COLO668 (cell line): ENCODE data around the gene CDH4.

Source experiments
- DNase-seq: peaks from one replicate; lab custom pipeline; 2025; ENCODE audit not compliant: unreplicated experiment; lab: John Stamatoyannopoulos, UW

CDH4 gene

GRCh38 chr20:61354001-61354390, 101.9 kb downstream of the CDH4 start:
- no peak for DNase-seq

- DNase-seq, result no peak
These were observed 102.4 kb downstream of the CDH4 start for GRCh38 chr20:61354501-61354900.

- DNase-seq, result no peak
These were observed 102.9 kb downstream of the CDH4 start for GRCh38 chr20:61354901-61355495.

GRCh38 chr20:61355585-61355984, 103.5 kb downstream of the CDH4 start:
- DNase-seq, result no peak

GRCh38 chr20:61356196-61356595, 104.1 kb downstream of the CDH4 start:
- DNase-seq, result no peak

- no peak for DNase-seq
These were observed 105.1 kb downstream of the CDH4 start for GRCh38 chr20:61357119-61357518.

GRCh38 chr20:61359254-61359653, 107.2 kb downstream of the CDH4 start:
- no peak for DNase-seq

- no peak for DNase-seq
These were observed 108.2 kb downstream of the CDH4 start for GRCh38 chr20:61360296-61360695.

- no peak for DNase-seq
These were observed 108.9 kb downstream of the CDH4 start for GRCh38 chr20:61360940-61361339.

GRCh38 chr20:61361501-61361900, 109.4 kb downstream of the CDH4 start:
- DNase-seq, result no peak

GRCh38 chr20:61364147-61364546, 112.1 kb downstream of the CDH4 start:
- DNase-seq, result no peak

GRCh38 chr20:61366914-61367313, 114.9 kb downstream of the CDH4 start:
- DNase-seq, result no peak

GRCh38 chr20:61369731-61370520, 117.9 kb downstream of the CDH4 start:
- no peak for DNase-seq

- DNase-seq, result no peak
These were observed 118.8 kb downstream of the CDH4 start for GRCh38 chr20:61370841-61371303.

- DNase-seq, result no peak
These were observed 119.6 kb downstream of the CDH4 start for GRCh38 chr20:61371501-61372136.

- DNase-seq, result no peak
These were observed 120.3 kb downstream of the CDH4 start for GRCh38 chr20:61372137-61373054.

GRCh38 chr20:61373055-61373399, 121.0 kb downstream of the CDH4 start:
- DNase-seq, result no peak

- DNase-seq, result no peak
These were observed 122.0 kb downstream of the CDH4 start for GRCh38 chr20:61373956-61374545.

GRCh38 chr20:61376541-61377240, 124.6 kb downstream of the CDH4 start:
- DNase-seq, result no peak

- no peak for DNase-seq
These were observed 126.8 kb downstream of the CDH4 start for GRCh38 chr20:61378694-61379355.
